Activated naive CD4-positive, alpha-beta T cell (primary cell): ENCODE results near the gene HNRNPH1.
"Not testable (repeated sequence)": the region's sequence is repeated elsewhere in the genome, so short reads cannot be mapped to it uniquely, and the experiment has no call there.

Experiments
- DNase-seq, 4 experiments: peaks; one replicate each; lab custom pipeline; 2025; lab: John Stamatoyannopoulos, UW

The HNRNPH1 gene

GRCh38 chr5:179623003-179623905, at the start of gene HNRNPH1:
Gene HNRNPH1 (minus strand): TSS chr5:179623671. CDS start chr5:179623133, 538 bp downstream.
- DNase-seq, result peak; percentile 96 to 97 (median 97)

DNA sequence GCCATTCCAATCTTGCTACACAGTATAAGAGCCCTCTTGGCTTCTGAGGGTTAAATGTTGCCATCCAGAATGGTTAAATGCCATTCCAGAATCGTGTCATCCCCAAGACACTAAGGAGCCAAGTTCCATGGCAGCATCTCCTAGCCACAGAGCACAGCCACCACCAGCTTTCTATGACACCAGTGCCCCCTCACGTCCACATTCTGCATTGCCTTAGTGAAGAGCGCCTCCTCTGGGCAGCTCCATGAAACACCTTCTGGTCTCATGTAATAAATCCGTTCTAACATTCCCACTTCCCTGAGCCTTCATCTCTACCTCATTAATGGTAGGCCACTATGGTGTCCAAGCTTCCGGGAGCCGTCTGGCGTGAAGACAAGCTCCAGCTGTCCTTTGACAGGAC, 44.9 kb upstream of the HNRNPH1 start:
- no peak for DNase-seq

GRCh38 chr5:179661647-179662046, 38.2 kb upstream of the HNRNPH1 start:
- DNase-seq, result not testable (repeated sequence)

DNA sequence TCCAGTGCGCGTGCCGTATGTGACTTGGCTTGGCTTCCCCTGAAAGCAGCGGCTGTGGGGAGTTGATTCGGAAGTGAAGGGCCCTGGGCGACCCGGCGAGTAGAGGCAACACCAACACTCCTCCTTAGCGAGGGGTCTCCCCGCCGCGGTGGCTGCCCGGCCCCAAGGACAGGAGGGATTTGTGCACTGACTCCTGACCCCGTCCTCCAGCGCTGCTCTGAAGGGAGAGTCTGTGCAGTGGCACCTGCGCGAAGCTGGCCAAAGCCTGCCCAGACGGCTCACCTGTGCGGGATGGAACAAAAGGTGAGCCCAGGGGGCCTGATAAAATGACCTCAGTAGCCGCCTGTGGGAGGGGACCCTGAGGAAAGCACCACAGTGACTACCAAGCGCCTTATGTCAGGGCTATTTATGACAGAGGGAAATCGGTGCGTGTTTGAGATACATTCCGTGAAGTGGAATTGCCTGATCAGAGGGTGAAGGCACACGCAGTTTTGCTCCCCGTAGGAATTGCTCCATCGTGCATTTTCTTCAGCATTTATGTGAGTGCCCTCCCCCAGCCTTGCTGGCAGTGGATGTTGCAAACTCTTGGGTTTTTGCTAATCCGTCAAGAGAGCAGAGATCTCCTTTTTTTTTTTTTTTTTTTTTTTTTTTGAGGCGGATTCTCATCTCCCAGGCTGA, 34.8 kb upstream of the HNRNPH1 start:
- not testable (repeated sequence) for DNase-seq

DNA sequence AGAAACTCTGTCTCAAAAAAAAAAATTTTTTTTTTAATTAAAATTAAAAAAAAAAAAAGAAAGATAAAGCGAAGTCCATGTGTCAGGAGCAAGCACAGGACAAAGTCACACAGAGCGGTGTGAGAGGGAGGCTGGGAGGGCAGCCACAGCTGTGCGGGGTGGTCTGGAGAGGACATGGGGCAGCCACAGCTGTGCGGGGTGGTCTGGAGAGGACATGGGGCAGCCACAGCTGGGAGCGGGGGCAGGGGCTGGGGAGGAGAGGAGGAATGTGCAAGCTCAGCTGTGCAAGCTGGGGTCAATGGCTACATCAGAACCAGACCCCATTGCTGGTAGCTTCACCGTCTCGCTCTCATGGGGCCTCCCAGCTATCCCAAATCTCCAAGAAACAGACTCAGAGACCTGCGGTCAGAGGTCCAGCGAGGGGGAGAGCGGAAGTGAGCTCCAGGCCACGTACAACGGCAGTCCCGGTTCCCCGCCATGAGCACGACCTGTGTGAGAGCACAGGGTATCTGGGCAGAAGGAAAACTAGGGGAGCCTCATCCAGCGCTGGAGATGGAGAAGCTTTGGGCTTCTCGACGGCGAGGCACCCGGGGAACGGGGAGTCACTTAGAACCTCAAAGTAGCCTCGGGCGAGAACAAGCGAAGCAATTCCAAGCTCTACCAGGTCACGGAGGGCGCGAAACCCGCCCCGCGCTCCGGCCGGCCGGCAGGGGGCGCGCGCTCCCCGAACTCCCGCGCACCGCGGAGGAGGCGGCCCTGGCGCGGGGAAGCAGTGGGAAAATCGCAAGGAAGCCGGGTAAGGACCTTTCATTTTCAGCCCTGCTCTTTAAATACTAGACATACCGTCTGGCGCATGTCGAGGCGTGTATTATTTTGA, 34.1 kb upstream of the HNRNPH1 start:
- not testable (repeated sequence) for DNase-seq

GRCh38 chr5:179653135-179653534, 29.7 kb upstream of the HNRNPH1 start:
- not testable (repeated sequence) for DNase-seq

DNA sequence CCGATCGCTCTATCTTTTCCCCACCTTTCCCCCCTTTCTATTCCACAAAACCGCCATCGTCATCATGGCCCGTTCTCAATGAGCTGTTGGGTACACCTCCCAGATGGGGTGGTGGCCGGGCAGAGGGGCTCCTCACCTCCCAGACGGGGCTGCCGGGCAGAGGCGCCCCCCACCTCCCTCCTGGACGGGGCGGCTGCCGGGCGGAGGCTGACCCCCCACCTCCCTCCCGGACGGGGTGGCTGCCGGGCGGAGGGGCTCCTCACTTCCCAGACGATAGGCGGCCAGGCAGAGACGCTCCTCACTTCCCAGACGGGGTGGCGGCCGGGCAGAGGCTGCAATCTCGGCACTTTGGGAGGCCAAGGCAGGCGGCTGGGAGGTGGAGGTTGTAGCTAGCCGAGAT, 26.8 kb upstream of the HNRNPH1 start:
- DNase-seq, result not testable (repeated sequence)

- DNase-seq, result not testable (repeated sequence)
These were observed 25.8 kb upstream of the HNRNPH1 start for GRCh38 chr5:179649166-179649703.

DNA sequence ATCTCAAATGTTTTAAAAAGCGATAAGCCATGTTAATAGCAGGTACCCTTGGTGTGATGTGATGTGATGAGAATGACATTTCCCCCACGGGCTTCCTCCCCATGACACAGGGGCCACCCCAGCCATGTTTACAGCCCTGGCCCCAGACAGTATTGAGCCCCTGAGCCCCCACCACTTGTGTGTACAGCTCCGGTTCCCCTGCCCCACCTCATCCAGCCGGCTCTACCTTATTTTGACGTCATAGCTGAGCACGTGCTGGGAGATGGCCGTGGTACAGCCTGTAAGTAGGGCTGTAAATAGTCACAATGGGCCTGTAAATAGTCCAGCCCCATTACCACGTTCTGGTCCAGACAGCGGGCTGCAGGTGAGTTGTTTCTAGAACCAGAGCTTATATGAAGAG, 24.9 kb upstream of the HNRNPH1 start:
- no peak for DNase-seq

- DNase-seq, result not testable (repeated sequence)
These were observed 21.3 kb upstream of the HNRNPH1 start for GRCh38 chr5:179644766-179645165.

DNA sequence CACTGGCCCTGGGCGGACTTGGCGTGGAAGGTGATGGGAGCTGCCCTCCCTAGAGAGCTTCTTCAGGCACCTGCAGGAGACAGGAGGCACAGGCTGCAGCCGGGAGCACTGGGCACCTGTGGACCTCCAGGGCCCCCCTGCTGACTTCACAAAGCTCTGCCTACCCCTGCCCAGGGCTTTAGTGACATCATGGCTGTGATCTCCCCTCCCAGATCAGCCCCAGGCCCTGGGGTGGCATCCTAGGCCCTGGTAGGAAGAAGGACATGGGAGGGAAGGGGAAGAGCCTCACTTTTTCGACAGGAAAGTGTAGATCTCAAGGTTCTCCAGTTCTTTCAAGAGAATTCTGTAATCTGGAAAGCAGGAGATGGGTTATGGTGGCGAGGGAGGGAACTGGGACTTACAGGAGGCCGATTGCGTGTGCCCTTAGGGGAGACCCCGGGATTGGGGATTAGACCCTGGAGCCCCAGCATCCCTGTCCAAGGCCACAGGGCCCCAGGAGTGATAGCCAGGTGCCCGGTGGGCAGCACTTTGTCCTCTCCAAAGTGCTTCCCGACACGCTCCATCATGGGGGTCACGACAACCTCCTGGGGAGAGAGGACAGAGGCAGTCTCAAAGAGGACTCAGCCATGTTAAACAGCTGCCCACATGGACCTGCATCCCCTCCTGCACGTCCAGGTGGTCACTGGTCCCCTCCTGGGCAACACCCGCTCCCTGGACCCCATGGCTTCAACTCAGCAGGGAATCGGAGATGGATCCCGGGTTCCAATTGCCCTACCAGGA, 19.9 kb upstream of the HNRNPH1 start:
- DNase-seq, result not testable (repeated sequence)

DNA sequence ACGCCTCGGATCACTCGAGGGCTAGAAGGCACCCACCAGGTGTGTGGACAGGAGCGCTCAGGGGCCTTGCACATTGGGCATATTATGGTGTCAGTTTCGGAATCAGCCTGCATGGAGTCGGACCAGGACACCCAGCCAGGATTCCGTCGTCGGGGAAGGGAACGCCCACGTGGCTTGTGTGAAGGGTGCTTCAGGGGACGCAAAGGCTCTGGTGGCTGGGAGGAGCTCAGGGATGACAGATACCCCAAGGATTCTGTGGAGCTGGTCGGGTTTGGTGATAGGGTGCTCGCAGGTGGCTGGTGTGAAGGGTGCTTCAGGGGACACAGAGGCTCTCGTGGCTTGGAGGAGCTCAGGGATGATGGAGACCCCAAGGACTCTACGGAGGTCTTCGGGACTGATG, 19.2 kb upstream of the HNRNPH1 start:
- not testable (repeated sequence) for DNase-seq

- not testable (repeated sequence) for DNase-seq
These were observed 18.3 kb upstream of the HNRNPH1 start for GRCh38 chr5:179641745-179642144.

- not testable (repeated sequence) for DNase-seq
These were observed 15.8 kb upstream of the HNRNPH1 start for GRCh38 chr5:179639296-179639695.

- not testable (repeated sequence) for DNase-seq
These were observed 11.1 kb upstream of the HNRNPH1 start for GRCh38 chr5:179634370-179635172.

DNA sequence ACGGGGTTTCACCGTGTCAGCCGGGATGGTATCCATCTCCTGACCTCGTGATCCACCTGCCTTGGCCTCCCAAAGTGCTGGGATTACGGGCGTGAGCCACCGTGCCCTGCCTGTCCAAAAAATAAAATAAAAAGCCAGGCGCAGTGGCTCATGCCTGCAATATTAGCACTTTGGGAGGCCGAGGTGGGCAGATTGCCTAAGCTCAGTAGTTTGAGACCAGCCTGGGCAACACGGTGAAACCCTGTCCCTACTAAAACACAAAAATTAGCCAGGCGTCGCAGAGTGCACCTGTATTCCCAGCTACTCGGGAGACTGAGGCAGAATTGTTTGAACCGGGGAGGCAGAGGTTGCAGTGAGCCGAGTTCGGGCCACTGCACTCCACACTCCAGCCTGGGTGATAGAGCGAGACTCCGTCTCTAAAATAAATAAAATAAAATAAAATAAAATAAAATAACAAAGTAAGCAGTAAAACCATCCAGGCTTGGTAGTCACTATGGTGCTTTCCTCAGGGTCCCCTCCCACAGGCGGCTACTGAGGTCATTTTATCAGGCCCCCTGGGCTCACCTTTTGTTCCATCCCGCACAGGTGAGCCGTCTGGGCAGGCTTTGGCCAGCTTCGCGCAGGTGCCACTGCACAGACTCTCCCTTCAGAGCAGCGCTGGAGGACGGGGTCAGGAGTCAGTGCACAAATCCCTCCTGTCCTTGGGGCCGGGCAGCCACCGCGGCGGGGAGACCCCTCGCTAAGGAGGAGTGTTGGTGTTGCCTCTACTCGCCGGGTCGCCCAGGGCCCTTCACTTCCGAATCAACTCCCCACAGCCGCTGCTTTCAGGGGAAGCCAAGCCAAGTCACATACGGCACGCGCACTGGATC, 10.3 kb upstream of the HNRNPH1 start:
- DNase-seq, result not testable (repeated sequence)

DNA sequence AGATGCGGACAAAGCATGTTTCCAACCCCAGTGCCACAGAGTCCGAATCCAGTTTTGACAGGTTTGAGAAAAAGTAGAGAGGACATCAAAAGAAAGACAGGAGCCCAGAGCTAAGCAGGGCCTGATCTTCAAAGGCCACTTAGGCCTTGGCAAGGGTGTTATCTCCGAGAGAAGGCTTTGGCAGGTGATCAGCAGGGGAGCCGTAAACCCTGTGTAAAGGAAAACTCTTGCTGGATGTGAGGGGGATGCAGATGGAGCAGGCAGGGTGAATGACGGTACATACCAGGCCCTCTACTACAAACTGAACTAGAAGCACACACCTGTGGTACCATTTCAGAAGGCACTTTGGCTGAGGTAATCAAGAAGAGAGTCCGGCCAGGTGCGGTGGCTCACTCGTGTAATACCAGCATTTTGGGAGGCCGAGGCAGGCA, 1.4 kb upstream of the HNRNPH1 start:
- DNase-seq, result no peak

DNA sequence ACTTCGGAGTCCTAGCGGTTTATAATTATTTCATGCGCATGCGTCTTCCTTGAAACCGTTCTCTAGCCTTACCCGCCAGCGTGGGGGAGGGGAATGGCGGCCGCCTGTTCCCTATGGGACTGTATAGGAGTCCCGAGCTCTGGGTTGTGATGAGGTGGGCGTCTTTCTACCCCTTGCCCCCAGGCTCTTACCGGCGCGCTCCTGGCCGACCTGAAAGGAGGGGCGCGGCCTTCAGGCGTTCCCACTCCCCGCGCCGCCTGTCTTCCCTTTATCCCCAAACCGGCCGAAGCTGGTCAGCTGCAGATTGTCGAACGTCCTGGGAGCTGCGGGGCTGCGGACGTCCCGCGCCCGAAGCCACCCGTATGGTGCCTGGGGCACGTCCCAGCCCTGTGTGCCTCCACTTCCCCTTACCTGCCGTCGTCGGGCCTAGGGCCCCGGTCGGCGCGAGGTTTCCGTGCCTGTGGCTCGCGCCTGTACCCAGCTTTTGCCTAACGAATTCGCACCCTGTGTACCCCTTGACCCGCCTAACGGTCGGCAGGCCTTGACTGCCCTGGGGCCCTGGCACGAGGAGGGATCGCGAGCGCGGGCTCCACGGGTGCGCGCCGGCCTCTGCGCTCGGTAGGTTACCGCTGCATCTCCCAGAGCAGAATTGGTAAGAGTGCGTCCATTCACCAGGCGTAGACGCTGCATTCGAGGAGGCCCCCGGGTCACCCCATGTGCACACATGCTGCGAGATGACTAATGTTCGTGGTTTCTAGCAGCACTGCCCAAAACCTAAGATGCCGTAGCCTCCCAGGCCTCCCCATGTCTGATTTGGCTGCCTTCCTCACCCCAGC, 653 bp upstream of the HNRNPH1 start:
- peak in 1 of 4 experiments; percentile 37 for DNase-seq
